ENCODE data around the gene PAM.

Gene PAM

GRCh38 chr5:102781786-102782185, 26.7 kb downstream of the PAM start:
- Histone ChIP-seq H3K36me3 (ENCODE audit: control insufficient read depth, insufficient read depth, low read length) (no peaks in the 10 kb centered on the region), H3K27ac (ENCODE audit: low read depth, low read length) (no peak overlapping the region), H3K9ac (ENCODE audit: low read length) (no peak overlapping the region), H3K4me1 (ENCODE audit: control insufficient read depth, insufficient read depth, low read length) (no peaks in the 10 kb centered on the region), H3K27me3 (ENCODE audit: control insufficient read depth, insufficient read depth, low read length) (no peaks in the 10 kb centered on the region), H3K4me3 (ENCODE audit: low read depth, low read length) (no peak overlapping the region), H3K9me3 (ENCODE audit: control insufficient read depth, insufficient read depth, low read depth, low read length) (0 out of 2 replicates have a peak, but pooled peaks cover 2% of the 10 kb centered on the region)

GRCh38 chr5:102782217-102782872, 27.2 kb downstream of the PAM start:
- Histone ChIP-seq H3K27ac (ENCODE audit: low read depth, low read length) (no peak overlapping the region), H3K9me3 (ENCODE audit: control insufficient read depth, insufficient read depth, low read depth, low read length) (0 out of 2 replicates have a peak, but pooled peaks cover 2% of the 10 kb centered on the region), H3K4me3 (ENCODE audit: low read depth, low read length) (no peak overlapping the region), H3K4me1 (ENCODE audit: control insufficient read depth, insufficient read depth, low read length) (no peaks in the 10 kb centered on the region), H3K9ac (ENCODE audit: low read length) (no peak overlapping the region), H3K27me3 (ENCODE audit: control insufficient read depth, insufficient read depth, low read length) (no peaks in the 10 kb centered on the region), H3K36me3 (ENCODE audit: control insufficient read depth, insufficient read depth, low read length) (no peaks in the 10 kb centered on the region)

DNA sequence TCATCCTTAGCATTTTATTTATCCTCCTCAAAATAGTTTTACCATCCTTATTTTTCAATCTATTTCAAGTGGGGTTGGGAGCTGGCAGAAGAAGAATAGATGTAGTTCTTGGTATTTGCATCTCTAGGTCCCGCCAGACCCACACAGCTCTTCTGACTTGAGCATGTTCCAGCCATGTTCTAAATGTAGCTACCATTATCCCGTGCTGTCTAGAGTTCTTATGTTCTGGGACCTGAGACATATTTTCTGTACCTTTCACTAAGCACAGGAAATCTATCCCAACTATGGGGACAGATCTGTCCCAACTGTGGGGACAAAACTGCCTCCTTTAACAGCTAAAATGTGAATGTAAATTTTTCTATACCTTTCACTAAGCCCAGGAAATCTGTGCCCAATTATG, 32.0 kb downstream of the PAM start:
- no peaks in the 10 kb centered on the region for H3K36me3 ChIP-seq (ENCODE audit: control insufficient read depth, insufficient read depth, low read length)
- no peak overlapping the region for H3K27ac ChIP-seq (ENCODE audit: low read depth, low read length)
- H3K9me3 ChIP-seq (ENCODE audit: control insufficient read depth, insufficient read depth, low read depth, low read length) = 0 out of 2 replicates have a peak, but pooled peaks cover 2% of the 10 kb centered on the region
- H3K4me3 ChIP-seq (ENCODE audit: low read depth, low read length) = no peak overlapping the region
- no peaks in the 10 kb centered on the region for H3K27me3 ChIP-seq (ENCODE audit: control insufficient read depth, insufficient read depth, low read length)
- H3K9ac ChIP-seq (ENCODE audit: low read length) = no peak overlapping the region
- no peaks in the 10 kb centered on the region for H3K4me1 ChIP-seq (ENCODE audit: control insufficient read depth, insufficient read depth, low read length)

GRCh38 chr5:102788788-102789187, 33.7 kb downstream of the PAM start:
- Histone ChIP-seq H3K27ac (ENCODE audit: low read depth, low read length) (no peak overlapping the region), H3K9me3 (ENCODE audit: control insufficient read depth, insufficient read depth, low read depth, low read length) (0 out of 2 replicates have a peak, but pooled peaks cover 2% of the 10 kb centered on the region), H3K36me3 (ENCODE audit: control insufficient read depth, insufficient read depth, low read length) (no peaks in the 10 kb centered on the region), H3K4me3 (ENCODE audit: low read depth, low read length) (no peak overlapping the region), H3K4me1 (ENCODE audit: control insufficient read depth, insufficient read depth, low read length) (no peaks in the 10 kb centered on the region), H3K9ac (ENCODE audit: low read length) (no peak overlapping the region), H3K27me3 (ENCODE audit: control insufficient read depth, insufficient read depth, low read length) (no peaks in the 10 kb centered on the region)

DNA sequence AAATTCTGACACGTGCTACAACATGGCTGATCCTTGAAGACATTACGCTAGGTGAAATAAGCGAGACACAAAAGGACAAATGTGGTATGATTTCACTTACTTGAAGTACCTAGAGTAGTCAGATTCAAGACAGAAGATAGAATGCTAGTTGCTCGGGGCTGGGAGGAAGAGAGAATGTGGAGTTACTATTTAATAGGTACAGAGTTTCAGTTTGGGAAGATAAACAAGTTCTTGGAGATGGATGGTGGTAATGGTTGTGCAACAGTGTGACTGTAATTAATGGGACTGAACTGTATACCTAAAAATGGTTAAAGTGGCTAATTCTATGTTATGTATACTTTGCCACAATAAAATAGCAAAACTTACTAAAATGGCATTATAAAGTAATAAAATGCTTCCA, 34.4 kb downstream of the PAM start:
- H3K9ac ChIP-seq (ENCODE audit: low read length) = no peak overlapping the region
- no peak overlapping the region for H3K4me3 ChIP-seq (ENCODE audit: low read depth, low read length)
- no peak overlapping the region for H3K27ac ChIP-seq (ENCODE audit: low read depth, low read length)
- no peaks in the 10 kb centered on the region for H3K36me3 ChIP-seq (ENCODE audit: control insufficient read depth, insufficient read depth, low read length)
- no peaks in the 10 kb centered on the region for H3K9me3 ChIP-seq (ENCODE audit: control insufficient read depth, insufficient read depth, low read depth, low read length)
- H3K4me1 ChIP-seq (ENCODE audit: control insufficient read depth, insufficient read depth, low read length) = peaks cover 5% of the 10 kb centered on the region; the same call in 1 of the 2 replicates
- no peaks in the 10 kb centered on the region for H3K27me3 ChIP-seq (ENCODE audit: control insufficient read depth, insufficient read depth, low read length)

GRCh38 chr5:102790748-102791147, 35.6 kb downstream of the PAM start:
- Histone ChIP-seq H3K9me3 (ENCODE audit: control insufficient read depth, insufficient read depth, low read depth, low read length) (no peaks in the 10 kb centered on the region), H3K9ac (ENCODE audit: low read length) (no peak overlapping the region), H3K4me1 (ENCODE audit: control insufficient read depth, insufficient read depth, low read length) (peaks cover 18% of the 10 kb centered on the region), H3K27ac (ENCODE audit: low read depth, low read length) (no peak overlapping the region), H3K36me3 (ENCODE audit: control insufficient read depth, insufficient read depth, low read length) (no peaks in the 10 kb centered on the region), H3K27me3 (ENCODE audit: control insufficient read depth, insufficient read depth, low read length) (no peaks in the 10 kb centered on the region), H3K4me3 (ENCODE audit: low read depth, low read length) (no peak overlapping the region)

DNA sequence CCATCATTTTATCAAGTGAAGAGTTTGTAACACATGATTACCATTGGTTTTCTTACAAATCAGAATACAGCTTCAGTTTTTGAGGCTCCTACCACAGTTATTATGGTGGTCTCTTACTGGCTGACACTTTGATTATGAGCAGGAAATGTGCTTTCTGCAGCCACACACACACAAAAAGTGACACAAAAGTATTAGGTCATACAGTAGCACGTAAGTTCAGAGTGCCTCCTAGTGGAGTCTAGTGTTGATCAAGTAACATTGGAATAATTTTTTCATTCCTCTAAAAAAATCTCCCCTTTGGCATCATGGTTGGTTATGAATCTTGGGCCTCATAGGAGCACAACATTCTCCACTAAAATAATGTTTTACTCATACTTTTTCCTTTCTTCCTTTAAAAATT, 37.6 kb downstream of the PAM start:
- H3K4me3 ChIP-seq (ENCODE audit: low read depth, low read length) = no peak overlapping the region
- no peaks in the 10 kb centered on the region for H3K27me3 ChIP-seq (ENCODE audit: control insufficient read depth, insufficient read depth, low read length)
- H3K4me1 ChIP-seq (ENCODE audit: control insufficient read depth, insufficient read depth, low read length) = peaks cover 36% of the 10 kb centered on the region
- no peak overlapping the region for H3K27ac ChIP-seq (ENCODE audit: low read depth, low read length)
- H3K36me3 ChIP-seq (ENCODE audit: control insufficient read depth, insufficient read depth, low read length) = no peaks in the 10 kb centered on the region
- no peak overlapping the region for H3K9ac ChIP-seq (ENCODE audit: low read length)
- H3K9me3 ChIP-seq (ENCODE audit: control insufficient read depth, insufficient read depth, low read depth, low read length) = no peaks in the 10 kb centered on the region

GRCh38 chr5:102794047-102794446, 38.9 kb downstream of the PAM start:
- no peaks in the 10 kb centered on the region for H3K9me3 ChIP-seq (ENCODE audit: control insufficient read depth, insufficient read depth, low read depth, low read length)
- no peak overlapping the region for H3K4me3 ChIP-seq (ENCODE audit: low read depth, low read length)
- H3K36me3 ChIP-seq (ENCODE audit: control insufficient read depth, insufficient read depth, low read length) = no peaks in the 10 kb centered on the region
- peaks cover 45% of the 10 kb centered on the region for H3K4me1 ChIP-seq (ENCODE audit: control insufficient read depth, insufficient read depth, low read length)
- no peak overlapping the region; the same call in 1 of the 2 replicates for H3K27ac ChIP-seq (ENCODE audit: low read depth, low read length)
- H3K9ac ChIP-seq (ENCODE audit: low read length) = no peak overlapping the region
- H3K27me3 ChIP-seq (ENCODE audit: control insufficient read depth, insufficient read depth, low read length) = no peaks in the 10 kb centered on the region

GRCh38 chr5:102794677-102795331, 39.7 kb downstream of the PAM start:
- H3K36me3 ChIP-seq (ENCODE audit: control insufficient read depth, insufficient read depth, low read length) = no peaks in the 10 kb centered on the region
- H3K27ac ChIP-seq (ENCODE audit: low read depth, low read length) = no peak overlapping the region

DNA sequence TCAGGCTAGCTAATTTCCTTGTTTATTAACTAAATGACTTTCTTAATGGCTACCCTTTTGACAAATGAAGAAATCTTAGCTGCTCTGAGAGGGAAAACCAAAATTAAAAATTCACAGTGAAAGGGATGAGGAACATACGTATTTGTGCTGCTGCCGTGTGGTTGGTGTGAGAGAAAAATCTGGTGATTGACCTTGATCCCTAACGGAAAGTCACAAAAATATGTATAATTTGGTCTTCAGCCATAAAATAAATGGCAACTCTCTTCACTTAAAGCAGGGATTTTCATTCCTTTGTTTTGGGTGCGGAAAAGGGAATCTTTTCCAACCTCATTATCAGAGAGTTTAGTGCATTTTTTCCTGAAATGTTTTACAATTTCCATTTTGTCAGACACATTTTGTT, 40.4 kb downstream of the PAM start:
- Histone ChIP-seq H3K9ac (ENCODE audit: low read length) (no peak overlapping the region), H3K4me3 (ENCODE audit: low read depth, low read length) (no peak overlapping the region), H3K36me3 (ENCODE audit: control insufficient read depth, insufficient read depth, low read length) (no peaks in the 10 kb centered on the region), H3K27ac (ENCODE audit: low read depth, low read length) (no peak overlapping the region), H3K27me3 (ENCODE audit: control insufficient read depth, insufficient read depth, low read length) (no peaks in the 10 kb centered on the region), H3K4me1 (ENCODE audit: control insufficient read depth, insufficient read depth, low read length) (peaks cover 59% of the 10 kb centered on the region), H3K9me3 (ENCODE audit: control insufficient read depth, insufficient read depth, low read depth, low read length) (no peaks in the 10 kb centered on the region)

More at GRCh38 chr5:102794677-102795331, 39.7 kb downstream of the PAM start:
- Histone ChIP-seq H3K4me3 (ENCODE audit: low read depth, low read length) (no peak overlapping the region), H3K27me3 (ENCODE audit: control insufficient read depth, insufficient read depth, low read length) (no peaks in the 10 kb centered on the region), H3K4me1 (ENCODE audit: control insufficient read depth, insufficient read depth, low read length) (peaks cover 52% of the 10 kb centered on the region), H3K9me3 (ENCODE audit: control insufficient read depth, insufficient read depth, low read depth, low read length) (no peaks in the 10 kb centered on the region), H3K9ac (ENCODE audit: low read length) (no peak overlapping the region)

- H3K9ac ChIP-seq (ENCODE audit: low read length) = no peak overlapping the region
- H3K36me3 ChIP-seq (ENCODE audit: control insufficient read depth, insufficient read depth, low read length) = no peaks in the 10 kb centered on the region
- H3K27ac ChIP-seq (ENCODE audit: low read depth, low read length) = no peak overlapping the region
- no peaks in the 10 kb centered on the region for H3K9me3 ChIP-seq (ENCODE audit: control insufficient read depth, insufficient read depth, low read depth, low read length)
- peaks cover 61% of the 10 kb centered on the region for H3K4me1 ChIP-seq (ENCODE audit: control insufficient read depth, insufficient read depth, low read length)
- H3K27me3 ChIP-seq (ENCODE audit: control insufficient read depth, insufficient read depth, low read length) = no peaks in the 10 kb centered on the region
- H3K4me3 ChIP-seq (ENCODE audit: low read depth, low read length) = no peak overlapping the region
These were observed 40.9 kb downstream of the PAM start for GRCh38 chr5:102796009-102796408.

Measured in HUES6 (cell line).